Measurements from ENCODE around the gene MLH3. TPM values are rescaled to one million over a fixed set of nuclear protein-coding genes. Genes with fewer than 3 reads are reported as not detected.

MLH3 gene
- total and polyA plus RNA-seq, 2 donors (not counting 3 experiments of a cell fraction or from before 2014, with no cell fraction given) = 4.8 to 16.5 TPM

GRCh38 chr14:75069121-75069810 lies 18.0 kb upstream of the MLH3 start, which contains the start of gene ZC2HC1C:
TSS of gene ZC2HC1C (plus strand) at chr14:75069641. CDS start at chr14:75070574, 933 bp downstream.
- peaks cover 14% of the 10 kb centered on the region for H3K4me1 ChIP-seq (ENCODE audit: control insufficient read depth, extremely low read depth, insufficient read depth, low read length)
- dilution Hi-C loops (cut with MboI; ENCODE audit: extremely low pct_ligation_motif_present, low sequenced_read_pairs) = no loop called here
- H3K9me3 ChIP-seq (replicated peaks; ENCODE audit: control insufficient read depth, insufficient read depth, low read length) = no peaks in the 10 kb centered on the region
- H3K4me2 ChIP-seq (ENCODE audit: insufficient read depth, low read length) = peak within 1 kb of the TSS; percentile 95
- H3K4me3 ChIP-seq (replicated peaks in 1 of 3; ENCODE audit: insufficient read depth in 1 of 3, low read depth in 1 of 3, low read length in 3 of 3) = peak within 1 kb of the TSS; percentile 31 to 69 (median 59)
- no TSS peak for BruUV-seq (replicated peaks)
- no peaks in the 10 kb centered on the region for H3K27me3 ChIP-seq (ENCODE audit: control insufficient read depth in 2 of 2, insufficient read depth in 2 of 2, low read length in 2 of 2)
- ChIA-PET CTCF (interaction anchor here (0.6 to 2.8 kb wide), 8 partner anchors 19 to 197 kb away, joined by 3 to 15 read pairs (median 4); no protein-coding TSS in a partner anchor), POLR2A (interaction anchor here (0.6 to 1.3 kb wide), 2 partner anchors 114 kb away, joined by 3 to 4 read pairs; partner anchors contain the start of gene PGF)
- H3K79me2 ChIP-seq (ENCODE audit: control insufficient read depth, insufficient read depth, low read length) = no peaks in the 10 kb centered on the region
- H3K9ac ChIP-seq (replicated peaks; ENCODE audit: extremely low read depth, insufficient read depth, low read length) = peak within 1 kb of the TSS; percentile 72
- DNase-seq (ENCODE audit: low read depth, low spot score) (peak; percentile 91), FAIRE-seq (peak; percentile 76)
- TF ChIP-seq JUN (IDR thresholded peaks at IDR 0.05; ENCODE audit: borderline replicate concordance, insufficient read depth, insufficient read length, low read depth) = no peak
- no peak for TF ChIP-seq GATA2 (IDR thresholded peaks at IDR 0.05; ENCODE audit: insufficient read depth, insufficient read length, low read depth, low read length)
- no peak for TF ChIP-seq CTCF (IDR thresholded peaks at IDR 0.05; ENCODE audit: extremely low read depth in 1 of 2, insufficient read depth in 1 of 2, low read depth in 1 of 2, low read length in 2 of 2)
- TF ChIP-seq FOS (IDR thresholded peaks at IDR 0.05; ENCODE audit: borderline replicate concordance, insufficient read depth, low read length) = peak; percentile 3
- TF ChIP-seq EZH2 (IDR thresholded peaks at IDR 0.05; ENCODE audit: borderline replicate concordance, low read depth, low read length, severe bottlenecking) = no peak
- TF ChIP-seq POLR2AphosphoS5 (IDR thresholded peaks at IDR 0.05; ENCODE audit: insufficient read depth, low read depth, low read length) = peak; percentile 88
- TF ChIP-seq MAX (IDR thresholded peaks at IDR 0.05; ENCODE audit: insufficient read depth, insufficient read length) = peak; percentile 13
- peak; percentile 77 for TF ChIP-seq POLR2A (IDR thresholded peaks at IDR 0.05; ENCODE audit: low read depth, low read length)
- no peak for TF ChIP-seq MYC (IDR thresholded peaks at IDR 0.05; ENCODE audit: low read depth, low read length)
- intact Hi-C loops (cut with micrococcal nuclease) = loop anchor here (1.0 to 5.0 kb wide), 4 partner anchors 10 to 122 kb away; partner anchors contain the start of genes EIF2B2 and PGF
- no peaks in the 10 kb centered on the region for H3K9me1 ChIP-seq (replicated peaks; ENCODE audit: control insufficient read depth, extremely low read depth, insufficient read depth, low read length)
- H2AFZ ChIP-seq (ENCODE audit: low read depth, low read length) = peak within 1 kb of the TSS; percentile 55
- peak within 1 kb of the TSS; percentile 86 for H3K27ac ChIP-seq (ENCODE audit: insufficient read depth, low read depth, low read length)
- no peaks in the 10 kb centered on the region for H3K36me3 ChIP-seq (ENCODE audit: control insufficient read depth in 2 of 2, extremely low read depth in 1 of 2, insufficient read depth in 2 of 2, low read length in 2 of 2)
- H4K20me1 ChIP-seq (replicated peaks; ENCODE audit: control insufficient read depth, extremely low read depth, insufficient read depth, low read length) = no peaks in the 10 kb centered on the region

Data from endothelial cell of umbilical vein (primary cell).